H1 (cell line): ENCODE results near the gene HES5. TPM values are rescaled to one million over a fixed set of nuclear protein-coding genes. Genes with fewer than 3 reads are reported as not detected.

Experiments
- CTCF ChIA-PET: fragments of 300-600 bp; sonication (Branson Sonifier 250); formaldehyde crosslinking; loops from one replicate; lab custom pipeline; 2021; ENCODE audit not compliant: partially characterized antibody; lab: Charles Lee
- POLR2A ChIA-PET: fragments of 300-600 bp; sonication (Branson Sonifier 250); formaldehyde crosslinking; loops from one replicate; lab custom pipeline; 2021; ENCODE audit warnings: inconsistent platforms; ENCODE audit not compliant: partially characterized antibody; lab: Charles Lee
- DNase-seq, 2 experiments: peaks; one replicate each; pipeline versions ENCODE4 v3.0.0 to v3.0.0-alpha.2; 2010 to 2022; ENCODE audit warnings: low spot score in 2 of 2, low read depth in 1 of 2, mixed read lengths in 1 of 2
- FAIRE-seq: peaks from 2 replicates; lab custom pipeline; 2011; peaks lifted over from hg19 to GRCh38; lab: Jason Lieb, UNC
- H2AFZ ChIP-seq: 2 replicates; pipeline ENCODE4 v1.8.1; 2012; ENCODE audit warnings: low read length, inconsistent platforms
- H2AK5ac ChIP-seq: 2 replicates; pipeline ENCODE4 v1.6.1; 2013; ENCODE audit warnings: low read depth, low read length
- H2BK120ac ChIP-seq: replicated peaks from 2 replicates; pipeline ENCODE3; 2013; ENCODE audit warnings: low read depth, low read length, inconsistent platforms
- H2BK12ac ChIP-seq: 2 replicates; pipeline ENCODE4 v1.6.1; 2013; ENCODE audit warnings: low read depth, low read length
- H2BK15ac ChIP-seq: 2 replicates; pipeline ENCODE4 v1.6.1; 2013; ENCODE audit warnings: low read length
- H2BK20ac ChIP-seq: 2 replicates; pipeline ENCODE4 v1.6.1; 2013; ENCODE audit warnings: low read length
- H2BK5ac ChIP-seq: 2 replicates; pipeline ENCODE4 v1.6.1; 2013; ENCODE audit warnings: low read depth, low read length
- H3K14ac ChIP-seq: 2 replicates; pipeline ENCODE4 v1.6.1; 2013; ENCODE audit warnings: inconsistent platforms; ENCODE audit not compliant: insufficient read length
- H3K18ac ChIP-seq: 2 replicates; pipeline ENCODE4 v1.6.1; 2013; ENCODE audit warnings: low read length; ENCODE audit errors: extremely low read depth
- H3K23ac ChIP-seq: 2 replicates; pipeline ENCODE4 v1.6.1; 2013; ENCODE audit warnings: inconsistent platforms; ENCODE audit not compliant: insufficient read length
- H3K23me2 ChIP-seq: 2 replicates; pipeline ENCODE4 v1.6.1; 2013; ENCODE audit warnings: low read depth, low read length
- H3K27ac ChIP-seq: 2 replicates; pipeline ENCODE4 v1.6.1; 2011; ENCODE audit warnings: low read depth, low read length, inconsistent platforms
- H3K27me3 ChIP-seq, 4 experiments: replicated peaks in 1 of 4; 1 replicate in 1 of 4; 2 replicates in 3 of 4; pipeline versions ENCODE4 v1.6.1 to v1.8.1; 2011 to 2013; ENCODE audit warnings: low read length in 3 of 4, mild to moderate bottlenecking in 3 of 4, inconsistent platforms in 2 of 4, mixed read lengths in 2 of 4, moderate library complexity in 1 of 4; ENCODE audit not compliant: control insufficient read depth in 3 of 4, insufficient read depth in 3 of 4; ENCODE audit errors: extremely low read depth in 1 of 4
- H3K36me3 ChIP-seq, 4 experiments: 2 replicates each; pipeline versions ENCODE4 v1.6.1 to v1.8.1; 2011 to 2013; ENCODE audit warnings: mild to moderate bottlenecking in 4 of 4, low read length in 3 of 4, moderate library complexity in 2 of 4, control low read depth in 1 of 4, inconsistent platforms in 1 of 4; ENCODE audit not compliant: insufficient read depth in 4 of 4, control insufficient read depth in 2 of 4
- H3K4ac ChIP-seq: replicated peaks from 2 replicates; pipeline ENCODE3; 2013; ENCODE audit warnings: low read length, low read depth, mixed read lengths, inconsistent platforms; ENCODE audit not compliant: insufficient read length
- H3K4me1 ChIP-seq, 4 experiments: replicated peaks in 1 of 4; 1 replicate in 1 of 4; 2 replicates in 3 of 4; pipeline versions ENCODE4 v1.6.1 to v1.8.1; 2011 to 2013; ENCODE audit warnings: low read length in 3 of 4, inconsistent platforms in 2 of 4, mixed read lengths in 1 of 4; ENCODE audit not compliant: insufficient read depth in 4 of 4, control insufficient read depth in 3 of 4
- H3K4me2 ChIP-seq, 2 experiments: 2 replicates each; pipeline versions ENCODE4 v1.6.1 to v1.8.1; 2011 to 2013; ENCODE audit warnings: low read depth in 2 of 2, low read length in 2 of 2, control low read depth in 1 of 2, inconsistent platforms in 1 of 2, mild to moderate bottlenecking in 1 of 2; ENCODE audit not compliant: insufficient read depth in 1 of 2
- H3K4me3 ChIP-seq, 4 experiments: fragments of 200-600, 300-600 bp in 1 of 4; sonication (generic), shearing (Covaris generic), sonication (Bioruptor Twin) in 1 of 4; 2 replicates each; pipeline versions ENCODE4 v1.5.1 to v1.8.1; 2011 to 2016; ENCODE audit warnings: low read length in 4 of 4, low read depth in 3 of 4, control low read depth in 2 of 4, inconsistent platforms in 2 of 4, mild to moderate bottlenecking in 2 of 4, mixed read lengths in 1 of 4, moderate library complexity in 1 of 4; ENCODE audit not compliant: insufficient read depth in 2 of 4; ENCODE audit errors: extremely low read depth in 1 of 4
- H3K56ac ChIP-seq: replicated peaks from 2 replicates; pipeline ENCODE3; 2013; ENCODE audit warnings: low read depth, mild to moderate bottlenecking, mixed read lengths, low read length, inconsistent platforms; ENCODE audit not compliant: insufficient read length
- H3K79me1 ChIP-seq: 2 replicates; pipeline ENCODE4 v1.6.1; 2013; ENCODE audit warnings: low read depth, low read length, control low read depth
- H3K79me2 ChIP-seq, 2 experiments: 2 replicates each; pipeline versions ENCODE4 v1.6.1 to v1.8.1; 2012 to 2013; ENCODE audit warnings: low read length in 2 of 2, mild to moderate bottlenecking in 2 of 2, inconsistent platforms in 1 of 2; ENCODE audit not compliant: insufficient read depth in 2 of 2, control insufficient read depth in 1 of 2
- H3K9ac ChIP-seq, 4 experiments: replicated peaks in 1 of 4; 1 replicate in 1 of 4; 2 replicates in 3 of 4; pipeline versions ENCODE4 v1.6.1 to v1.8.1; 2011 to 2013; ENCODE audit warnings: low read depth in 3 of 4, low read length in 3 of 4, control low read depth in 2 of 4, mild to moderate bottlenecking in 2 of 4, moderate library complexity in 2 of 4, inconsistent platforms in 1 of 4; ENCODE audit errors: extremely low read depth in 1 of 4
- H3K9me3 ChIP-seq, 2 experiments: 2 replicates each; pipeline versions ENCODE4 v1.6.1 to v1.8.1; 2012 to 2013; ENCODE audit warnings: mild to moderate bottlenecking in 2 of 2, moderate library complexity in 2 of 2, control low read depth in 1 of 2, inconsistent platforms in 1 of 2, low read depth in 1 of 2, low read length in 1 of 2, mixed read lengths in 1 of 2; ENCODE audit not compliant: insufficient read depth in 2 of 2
- H4K20me1 ChIP-seq, 2 experiments: replicated peaks in 1 of 2; 2 replicates each; pipeline versions ENCODE3 to v1.8.1; 2011 to 2013; ENCODE audit warnings: inconsistent platforms in 2 of 2, low read length in 2 of 2, mild to moderate bottlenecking in 1 of 2; ENCODE audit not compliant: insufficient read depth in 2 of 2, control insufficient read depth in 1 of 2
- H4K5ac ChIP-seq: 2 replicates; pipeline ENCODE4 v1.6.1; 2013; ENCODE audit warnings: low read length, low read depth, mixed read lengths, inconsistent platforms; ENCODE audit not compliant: insufficient read length
- H4K8ac ChIP-seq: 2 replicates; pipeline ENCODE4 v1.8.0; 2013; ENCODE audit warnings: mild to moderate bottlenecking, moderate library complexity, low read length, inconsistent platforms; ENCODE audit not compliant: insufficient read depth; ENCODE audit errors: extremely low read depth
- H4K91ac ChIP-seq: replicated peaks from 2 replicates; pipeline ENCODE3; 2013; ENCODE audit warnings: low read length, mixed read lengths, inconsistent platforms; ENCODE audit not compliant: insufficient read length
- BRCA1 ChIP-seq: IDR thresholded peaks from 2 replicates; pipeline ENCODE4 v1.6.1; 2012; ENCODE audit warnings: low read depth, low read length, improper control_type of control experiment
- CBX5 ChIP-seq: fragments of 300-800, 300-1000 bp; sonication (generic); IDR thresholded peaks from 2 replicates; pipeline ENCODE4 v1.7.1; 2016; ENCODE audit warnings: antibody characterized with exemption, low read length, low read depth
- CHD2 ChIP-seq: IDR thresholded peaks from 2 replicates; pipeline ENCODE4 v1.6.1; 2012; ENCODE audit warnings: low read length, improper control_type of control experiment
- E2F6 ChIP-seq: IDR thresholded peaks from 2 replicates; pipeline ENCODE4 v1.6.1; 2012; ENCODE audit warnings: inconsistent platforms
- EZH2 ChIP-seq: fragments of 200-600 bp; sonication (generic); IDR thresholded peaks from 2 replicates; pipeline ENCODE4 v1.7.1; 2012; ENCODE audit warnings: low read depth, mild to moderate bottlenecking, moderate library complexity, low read length, inconsistent platforms; ENCODE audit not compliant: severe bottlenecking
- GABPA ChIP-seq: IDR thresholded peaks from 2 replicates; pipeline ENCODE4 v1.6.1; 2011; ENCODE audit warnings: mild to moderate bottlenecking, low read length, moderate library complexity, borderline replicate concordance; ENCODE audit not compliant: insufficient read depth
- KDM1A ChIP-seq: fragments of 200-600, 300-600 bp; sonication (generic); IDR thresholded peaks from 2 replicates; pipeline ENCODE4 v1.7.1; 2016; ENCODE audit warnings: mild to moderate bottlenecking, low read length, borderline replicate concordance
- KDM5A ChIP-seq: fragments of 200-600 bp; IDR thresholded peaks from 2 replicates; pipeline ENCODE4 v1.7.1; 2012; ENCODE audit warnings: mild to moderate bottlenecking, low read length, inconsistent platforms, mixed read lengths
- NANOG ChIP-seq: IDR thresholded peaks from 2 replicates; pipeline ENCODE4 v1.6.1; 2011; ENCODE audit warnings: low read length, low read depth, mild to moderate bottlenecking, inconsistent platforms; ENCODE audit not compliant: insufficient read depth, poor library complexity, severe bottlenecking
- SAP30 ChIP-seq: fragments of 300-600 bp; sonication (generic); IDR thresholded peaks from 2 replicates; pipeline ENCODE4 v1.7.1; 2012; ENCODE audit warnings: low read length, moderate library complexity, mild to moderate bottlenecking, inconsistent platforms; ENCODE audit not compliant: insufficient read depth, insufficient replicate concordance
- SIN3A ChIP-seq, 2 experiments: IDR thresholded peaks in 1 of 2; conservative IDR thresholded peaks in 1 of 2; 2 replicates each; pipeline ENCODE4 v1.6.1; 2011 to 2012; ENCODE audit warnings: low read length in 2 of 2, improper control_type of control experiment in 1 of 2, low read depth in 1 of 2, mild to moderate bottlenecking in 1 of 2
- ZNF274 ChIP-seq: IDR thresholded peaks from 2 replicates; pipeline ENCODE4 v1.7.0; 2012; ENCODE audit warnings: low read length, borderline replicate concordance; ENCODE audit errors: extremely low read depth
- WGBS, 2 experiments: shearing (Covaris generic) in 1 of 2; methylation state at CpG; one replicate each; pipeline versions ENCODE4 v1.1.6 to v1.1.7; 2013 to 2015; ENCODE audit warnings: low lambda C conversion rate in 2 of 2, mixed read lengths in 2 of 2, inconsistent platforms in 1 of 2, low coverage in 1 of 2, missing lambda C conversion rate in 1 of 2; ENCODE audit not compliant: insufficient replicate concordance in 2 of 2, insufficient coverage in 1 of 2, insufficient read length in 1 of 2; ENCODE audit errors: extremely low coverage in 1 of 2, missing lambda C conversion rate in 1 of 2; 5-methylcytosine and 5-hydroxymethylcytosine counted together
- polyA plus RNA-seq, 7 experiments: library from polyadenylated mRNA; depleted of rRNA in 3 of 7; stranded (reverse) in 5 of 7; unstranded in 2 of 7; fragments of >200 nt in 5 of 7; fragments of 200-250 nt in 2 of 7; gene quantifications; 1 replicate in 5 of 7; 2 replicates in 1 of 7; 4 replicates in 1 of 7; pipeline versions ENCODE4 v1.2.1 to v1.2.3, GENCODE V29; 2011 to 2013; ENCODE audit warnings: missing spikeins in 2 of 7, mixed read lengths in 2 of 7
- total RNA-seq: library from RNA; stranded (reverse); fragmentation: NEBNext Ultra II Directional; extraction: Animal tissue kit (Norgen Biotek cat#: 25700); gene quantifications from 2 replicates; pipeline ENCODE4 v1.2.1, GENCODE V29; 2021

Gene HES5
- total and polyA plus RNA-seq, 2 of the 8 experiments (the other 6 are each of a cell fraction or from before 2014, with no cell fraction given) = 0.22 TPM; not detected in 1

GRCh38 chr1:2516124-2516523 lies 13.9 kb downstream of the HES5 start:
- Histone ChIP-seq H3K27ac (no peak overlapping the region), H3K4ac (no peak overlapping the region), H3K9me3 (no peaks in the 10 kb centered on the region), H2BK5ac (no peak overlapping the region), H3K9ac (no peak overlapping the region), H4K91ac (no peak overlapping the region), H3K14ac (no peak overlapping the region), H3K4me3 (no peak overlapping the region), H4K5ac (no peak overlapping the region), H2BK15ac (no peak overlapping the region), H3K18ac (no peak overlapping the region), H3K4me2 (no peak overlapping the region), H3K23ac (no peak overlapping the region), H2BK20ac (no peak overlapping the region), H3K27me3 (no peaks in the 10 kb centered on the region), H3K4me1 (no peaks in the 10 kb centered on the region; a peak in 1 of 7 replicates), H4K8ac (no peak overlapping the region), H2BK120ac (no peak overlapping the region), H3K36me3 (peaks cover 20 to 64% (median 48%) of the 10 kb centered on the region in 4 experiments; a peak in 7 of 8 replicates), H2AK5ac (no peak overlapping the region), H3K56ac (no peak overlapping the region), H2AFZ (no peak overlapping the region), H4K20me1 (peaks cover 3 to 19% of the 10 kb centered on the region in 2 experiments), H3K79me1 (peaks cover 3% of the 10 kb centered on the region), H2BK12ac (no peak overlapping the region), H3K79me2 (no peaks in the 10 kb centered on the region), H3K23me2 (no peaks in the 10 kb centered on the region)
- WGBS, 2 experiments = 90% methylated on average over 13 of the region's 17 CpGs; no CpG with 5 or more reads in 1 of the 2 experiments
- CTCF ChIA-PET = interaction anchor here (1.4 to 2.8 kb wide), 3 partner anchors 24 to 85 kb away, joined by 3 to 6 read pairs (median 6); no protein-coding TSS in a partner anchor
- POLR2A ChIA-PET = interaction anchor here (0.6 kb wide), 1 partner anchor 61 kb away, joined by 3 read pairs; no protein-coding TSS in a partner anchor
- no peak for FAIRE-seq
- no peak for DNase-seq
- TF ChIP-seq CHD2 (no peak), EZH2 (no peak), ZNF274 (no peak), KDM1A (no peak), GABPA (no peak), CBX5 (no peak), SAP30 (no peak), SIN3A (conservative IDR thresholded peaks at IDR 0.05 in 1 of 2, IDR thresholded peaks at IDR 0.05 in 1 of 2; ENCODE audit: low read depth in 1 of 2, low read length in 2 of 2) (no peak), NANOG (no peak), KDM5A (no peak), BRCA1 (no peak), E2F6 (no peak)
